HG02610 (cell line): ENCODE results near the gene FCGR3A.

Experiments
- ATAC-seq: cut with Tn5 transposase; IDR thresholded peaks from one replicate; pipeline ENCODE4 v1.9.1; 2021; ENCODE audit warnings: mild to moderate bottlenecking, moderate library complexity; ENCODE audit not compliant: unreplicated experiment

FCGR3A gene

DNA sequence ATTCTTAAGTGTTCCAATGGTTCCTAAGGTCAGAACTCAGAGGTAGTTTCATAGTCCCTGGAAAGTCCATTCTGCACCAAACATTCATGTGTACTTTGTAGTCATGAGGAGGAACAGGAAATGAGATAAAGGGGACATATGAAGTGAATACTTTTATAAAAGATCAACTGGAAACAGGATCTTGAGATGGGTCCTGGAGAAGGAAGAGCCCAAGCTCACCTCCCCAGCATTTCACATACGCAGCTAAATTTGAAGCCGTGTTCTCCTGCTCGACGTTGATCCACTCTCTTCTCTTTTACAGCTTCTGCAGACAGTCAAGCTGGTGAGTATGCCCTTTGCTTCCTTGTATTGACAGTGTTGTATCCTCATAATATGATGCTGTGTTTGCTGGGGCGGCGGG is 43.9 kb downstream of the FCGR3A start:
- no peak for ATAC-seq

DNA sequence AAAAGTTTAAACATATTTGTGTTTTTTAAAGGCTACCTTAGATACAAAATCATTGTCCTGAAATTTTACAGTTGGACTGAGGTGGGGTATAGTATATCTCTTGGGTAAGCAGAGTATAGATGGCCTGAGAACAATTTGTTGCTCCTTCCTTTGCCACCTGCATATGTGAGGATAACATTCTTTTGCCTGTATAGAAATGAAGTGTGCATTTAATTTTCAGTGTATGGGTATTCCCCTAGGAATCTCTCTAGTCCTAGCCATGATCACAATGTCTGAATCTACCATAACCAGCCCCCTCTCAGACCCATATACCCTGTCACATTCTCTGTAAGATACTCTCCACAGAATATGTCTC is 46.2 kb downstream of the FCGR3A start:
- no peak for ATAC-seq

DNA sequence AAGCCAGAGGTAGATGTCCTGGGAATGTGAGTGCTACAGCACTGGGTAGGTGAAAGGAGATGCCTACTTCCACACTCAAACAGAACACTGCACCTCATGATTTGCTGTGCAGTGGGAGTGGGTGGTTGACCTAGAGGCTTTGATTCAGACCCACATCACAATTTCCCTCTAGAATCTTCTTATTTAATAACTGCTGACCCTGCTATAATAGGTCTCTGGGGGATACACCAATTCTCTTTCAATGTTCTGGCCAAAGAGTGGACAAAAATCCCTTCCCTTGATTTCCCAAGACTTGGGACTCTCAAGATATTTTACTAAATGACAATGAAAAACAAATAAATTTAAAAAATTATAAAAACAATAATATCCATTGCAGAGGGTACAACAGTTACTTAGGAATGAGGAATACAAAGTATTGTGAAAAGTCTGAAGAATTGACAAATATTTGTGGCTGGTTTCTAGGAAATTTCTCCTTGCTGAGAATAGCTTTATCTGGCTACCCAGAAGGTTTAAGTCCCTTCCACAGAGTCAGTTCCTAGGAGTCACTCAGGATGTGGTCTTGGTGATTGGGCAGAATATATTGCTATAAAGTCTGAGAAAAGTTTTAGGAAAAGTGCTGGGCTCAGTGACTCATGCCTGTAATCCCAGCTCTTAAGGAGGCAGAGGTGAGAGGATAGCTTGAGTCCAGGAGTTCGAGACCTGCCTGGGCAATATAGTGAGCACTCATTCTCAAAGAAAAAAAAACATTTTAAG is 46.8 kb downstream of the FCGR3A start:
- no peak for ATAC-seq

DNA sequence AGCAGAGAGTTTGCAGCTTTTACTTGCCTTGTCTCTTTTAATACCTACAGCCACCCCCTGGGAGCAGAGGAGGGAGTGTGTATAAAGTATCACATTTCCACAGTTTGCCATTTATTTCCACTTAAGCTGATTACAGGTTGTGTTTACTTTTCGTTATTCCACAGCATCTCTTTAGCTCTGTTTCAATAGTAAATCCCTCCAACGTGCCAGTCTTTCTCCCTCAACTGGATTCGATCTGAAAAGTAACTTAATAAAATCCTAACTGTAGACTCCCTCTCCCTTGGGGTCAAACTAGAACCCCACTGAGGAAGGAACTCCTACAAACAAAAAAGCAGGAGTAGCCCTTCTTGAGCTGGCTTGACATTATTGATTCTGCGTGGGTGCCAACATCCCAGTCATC is 47.4 kb downstream of the FCGR3A start:
- no peak for ATAC-seq

DNA sequence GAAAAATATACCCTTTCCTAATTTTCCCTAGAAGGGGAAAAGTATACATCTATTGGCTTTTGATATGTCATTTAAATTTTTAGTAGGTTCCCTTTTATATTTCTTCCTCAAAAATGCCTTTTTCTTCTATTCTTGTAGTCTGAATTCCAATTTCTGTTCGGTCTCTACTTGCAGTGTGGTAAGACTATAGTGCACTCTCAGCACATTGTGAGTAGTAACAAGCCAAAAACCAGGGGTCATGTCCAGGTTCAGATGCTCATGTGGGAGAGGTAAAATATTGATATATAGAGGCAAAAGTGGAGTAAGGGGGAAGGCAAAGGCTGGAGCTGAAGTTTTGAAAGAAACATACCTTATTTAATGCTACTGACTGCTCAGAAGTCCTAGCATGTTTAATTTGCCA is 48.4 kb downstream of the FCGR3A start:
- no peak for ATAC-seq

DNA sequence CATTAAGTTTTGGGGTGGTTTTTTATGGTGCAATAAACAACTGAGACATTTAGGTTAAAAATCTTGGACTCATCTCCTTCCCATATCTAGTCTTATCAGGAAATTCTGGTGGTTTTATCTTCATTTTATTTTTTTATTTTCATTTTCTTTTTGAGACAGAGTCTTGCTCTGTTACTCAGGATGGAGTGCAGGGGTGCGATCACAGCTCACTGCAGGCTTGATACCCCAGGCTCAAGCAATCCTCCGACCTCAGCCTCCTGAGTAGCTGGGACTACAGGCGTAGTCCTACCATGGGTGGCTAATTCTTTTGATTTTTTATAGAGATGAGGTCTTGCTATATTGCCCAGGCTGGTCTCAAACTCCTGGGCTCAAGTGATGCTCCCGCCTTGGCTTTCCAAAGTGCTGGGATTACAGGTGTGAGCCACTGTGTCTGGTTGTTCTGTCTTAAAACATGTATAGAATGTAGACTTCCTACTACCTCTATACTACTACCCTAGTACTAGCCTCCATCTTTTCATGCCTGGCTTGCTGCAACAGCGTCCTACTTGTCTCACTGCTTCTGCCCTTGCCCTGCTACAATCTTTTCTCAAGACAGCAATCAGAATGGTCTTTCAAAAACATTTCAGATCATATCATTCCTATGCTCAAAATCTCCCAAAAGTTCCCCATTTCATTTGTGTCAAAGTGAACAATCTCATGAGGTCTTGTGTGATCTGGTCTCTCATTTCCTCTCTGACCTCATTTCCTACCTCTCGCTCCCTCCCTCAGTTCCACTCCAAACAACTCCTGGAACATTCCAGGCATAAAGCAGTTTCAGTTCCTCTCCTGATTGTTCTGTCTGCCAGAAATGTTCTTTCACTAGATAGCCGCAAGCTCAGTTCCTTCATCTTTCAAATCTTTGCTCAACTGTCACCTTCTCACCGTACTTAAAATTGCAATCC is 50.2 kb downstream of the FCGR3A start:
- ATAC-seq, result peak; percentile 51

DNA sequence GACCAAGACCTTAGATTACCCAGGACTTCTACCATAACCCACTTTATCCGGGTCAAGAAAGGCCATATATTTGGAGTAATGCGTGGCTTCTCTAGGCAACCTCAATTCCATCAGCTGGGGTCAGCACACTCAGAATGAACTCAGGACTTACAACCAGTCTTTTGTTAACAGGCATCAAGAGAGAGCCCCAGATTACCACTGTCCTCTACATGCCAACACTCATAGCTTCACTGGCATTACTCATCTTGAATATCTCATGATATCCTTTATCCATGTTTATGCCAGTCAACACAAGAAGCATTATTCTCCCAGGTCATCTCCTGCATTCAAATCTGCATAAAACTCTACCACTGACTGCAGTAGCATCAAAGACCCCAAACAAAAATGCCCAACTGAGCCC is 51.0 kb downstream of the FCGR3A start:
- ATAC-seq, result no peak

DNA sequence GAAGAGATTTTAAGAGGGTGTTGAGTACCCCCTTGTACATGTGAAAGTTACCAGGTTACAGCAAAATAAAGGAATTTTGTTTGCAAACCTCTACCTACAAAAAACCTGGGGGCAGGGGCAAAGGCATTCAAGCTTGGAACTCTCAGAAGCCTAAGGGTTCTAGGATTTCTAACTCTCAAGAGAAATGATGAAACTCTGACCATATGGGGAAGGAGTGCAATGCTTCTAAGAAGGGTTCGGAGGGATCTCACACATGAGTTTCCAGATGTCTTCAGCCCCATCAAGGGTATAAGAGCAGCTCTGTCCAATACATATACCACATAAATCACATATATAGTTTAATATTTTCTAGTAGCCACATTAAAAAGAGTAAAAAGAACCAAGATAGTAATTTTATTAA is 51.7 kb downstream of the FCGR3A start:
- no peak for ATAC-seq

DNA sequence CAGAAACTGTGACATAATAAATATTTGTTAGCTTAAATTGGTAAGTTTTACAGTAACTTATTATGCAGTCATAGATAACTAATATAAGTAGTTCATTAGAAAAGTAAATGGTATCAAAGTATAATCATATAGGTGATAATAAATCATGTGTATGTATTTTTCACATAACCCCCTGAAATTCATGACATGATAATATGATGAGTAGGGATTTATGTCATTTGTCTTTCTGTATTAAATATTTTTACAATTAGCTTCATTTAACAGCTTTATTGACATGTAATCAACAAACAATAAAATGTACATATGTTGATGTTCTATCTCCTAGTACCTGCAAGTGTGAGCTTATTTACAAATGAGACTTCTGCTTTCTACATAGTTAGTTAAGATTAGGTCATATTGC is 54.1 kb downstream of the FCGR3A start:
- ATAC-seq, result no peak

DNA sequence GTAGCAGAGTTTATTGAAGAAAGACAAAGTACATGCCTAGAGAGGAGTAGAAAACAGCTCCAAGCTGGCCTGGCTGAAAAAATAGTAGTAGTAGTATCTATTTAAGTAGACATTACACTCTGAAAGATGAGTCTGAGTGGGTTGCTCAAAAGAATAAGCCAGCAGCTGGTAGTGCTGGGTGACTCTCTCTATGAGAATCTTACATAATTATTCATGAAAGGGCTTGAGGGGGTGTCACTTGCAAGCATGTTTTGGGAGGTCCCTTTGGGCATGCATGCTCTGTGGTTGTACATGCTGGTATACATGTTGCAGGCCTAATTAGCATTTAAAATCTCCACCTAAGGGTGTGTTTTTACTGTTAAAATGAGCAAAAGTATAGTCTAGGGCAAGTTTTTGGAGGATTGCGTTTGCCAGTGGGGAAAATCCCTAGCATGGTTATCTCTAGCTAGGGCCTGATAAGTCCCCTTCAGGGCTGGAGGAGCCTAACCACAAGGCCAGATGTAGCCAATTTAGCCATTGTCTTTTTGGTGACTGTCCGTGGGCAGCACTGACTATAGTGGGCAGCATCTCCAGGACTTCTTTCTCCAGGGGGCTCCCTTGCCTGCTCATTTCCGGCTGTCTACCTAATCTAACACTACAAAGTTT is 55.4 kb downstream of the FCGR3A start:
- no peak for ATAC-seq

DNA sequence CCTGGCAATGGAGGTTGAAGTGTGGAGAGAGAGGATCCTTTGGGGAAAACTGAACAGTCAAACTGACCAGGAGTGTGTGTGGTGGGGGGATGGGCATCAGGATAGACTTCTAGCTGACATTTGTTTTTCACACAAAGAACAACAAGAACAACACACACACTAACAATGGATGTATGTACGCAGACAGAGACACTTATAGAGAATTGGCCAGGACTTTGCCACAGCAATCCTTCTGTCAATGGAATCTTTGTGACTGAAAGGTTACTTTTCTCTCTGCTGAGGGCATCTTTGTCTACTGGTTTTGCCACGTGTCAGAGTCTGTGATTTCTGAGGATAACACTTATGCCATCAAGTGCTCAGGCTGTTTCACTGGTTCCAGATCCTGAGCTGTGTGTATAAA is 56.8 kb downstream of the FCGR3A start:
- ATAC-seq, result no peak
